ENCODE measurements around the gene MNT. TPM values are rescaled to one million over a fixed set of nuclear protein-coding genes. Genes with fewer than 3 reads are reported as not detected.

The MNT gene
- total and polyA plus RNA-seq, 4 donors: 1.7 to 5.0 (median 2.6) TPM

- TF ChIP-seq REST (IDR thresholded peaks at IDR 0.05): no peak
These were observed 17.7 kb upstream of the MNT start (continued) for GRCh38 chr17:2418572-2418971.

- no peak overlapping the region for H3K4me3 ChIP-seq (ENCODE audit: low read depth in 1 of 3, low read length in 3 of 3)
- no peaks in the 10 kb centered on the region for H3K27me3 ChIP-seq (ENCODE audit: control insufficient read depth in 4 of 4, insufficient read depth in 4 of 4, low read length in 3 of 4)
- H3K27ac ChIP-seq (ENCODE audit: low read depth in 1 of 2, low read length in 2 of 2): no peak overlapping the region
- H3K4me1 ChIP-seq (ENCODE audit: control insufficient read depth in 4 of 4, insufficient read depth in 4 of 4, low read length in 3 of 4): peaks cover 0 to 3% (median under 1%) of the 10 kb centered on the region in 4 donors
- no peak for TF ChIP-seq JUND (IDR thresholded peaks at IDR 0.05)
- no peak for TF ChIP-seq NR2F2 (IDR thresholded peaks at IDR 0.05)
- peak; percentile 96 to 97 for TF ChIP-seq RAD21 (IDR thresholded peaks at IDR 0.05)
- TF ChIP-seq ATF3 (IDR thresholded peaks at IDR 0.05): no peak
- no peak for TF ChIP-seq HNF4G (IDR thresholded peaks at IDR 0.05)
- peak; percentile 23 for TF ChIP-seq REST (IDR thresholded peaks at IDR 0.05)
- peak; percentile 99 for TF ChIP-seq CTCF (IDR thresholded peaks at IDR 0.05; ENCODE audit: low read depth, low read length, missing input control)
- no peak for TF ChIP-seq FOXA2 (IDR thresholded peaks at IDR 0.05)
- TF ChIP-seq FOXA1 (IDR thresholded peaks at IDR 0.05): no peak
- TF ChIP-seq GABPA (IDR thresholded peaks at IDR 0.05 in 1 of 2, conservative IDR thresholded peaks at IDR 0.05 in 1 of 2): no peak
- H3K9me3 ChIP-seq (ENCODE audit: control insufficient read depth in 4 of 4, low read length in 3 of 4): no peaks in the 10 kb centered on the region
- peak; percentile 92 for DNase-seq (ENCODE audit: low spot score)
- WGBS: 33% methylated on average over 19 of the region's 19 CpGs
- H3K36me3 ChIP-seq (ENCODE audit: control insufficient read depth in 4 of 4, insufficient read depth in 3 of 4, low read depth in 1 of 4, low read length in 3 of 4): peaks cover 7 to 16% (median 11%) of the 10 kb centered on the region in 4 donors
- peak overlapping the region in 1 of 2 donors; percentile 6 for H3K9ac ChIP-seq (ENCODE audit: low read depth in 1 of 2, low read length in 2 of 2)
These were observed 15.3 kb upstream of the MNT start for GRCh38 chr17:2416010-2416734.

All from liver (tissue), 9 donors.